Tibial nerve (tissue), 3 donors: ENCODE results near the gene ARAF.

Source experiments
- POLR2A ChIP-seq, 2 donors: fragments of 450-650 bp; IDR thresholded peaks; one replicate each; pipeline ENCODE4 v1.6.1; 2017; ENCODE audit warnings: antibody characterized with exemption in 2 of 2, mild to moderate bottlenecking in 2 of 2, moderate library complexity in 2 of 2
- TF ChIP-seq, protein P1 (sequence below), 5 experiments: fragments of 200-600 bp in 3 of 5; fragments of 450-650 bp in 2 of 5; sonication (generic) in 3 of 5; IDR thresholded peaks; one replicate each; pipeline ENCODE4 v1.5.1; 2016 to 2019; ENCODE audit warnings: antibody characterized with exemption in 5 of 5, mild to moderate bottlenecking in 3 of 5, moderate library complexity in 2 of 5

DNA sequence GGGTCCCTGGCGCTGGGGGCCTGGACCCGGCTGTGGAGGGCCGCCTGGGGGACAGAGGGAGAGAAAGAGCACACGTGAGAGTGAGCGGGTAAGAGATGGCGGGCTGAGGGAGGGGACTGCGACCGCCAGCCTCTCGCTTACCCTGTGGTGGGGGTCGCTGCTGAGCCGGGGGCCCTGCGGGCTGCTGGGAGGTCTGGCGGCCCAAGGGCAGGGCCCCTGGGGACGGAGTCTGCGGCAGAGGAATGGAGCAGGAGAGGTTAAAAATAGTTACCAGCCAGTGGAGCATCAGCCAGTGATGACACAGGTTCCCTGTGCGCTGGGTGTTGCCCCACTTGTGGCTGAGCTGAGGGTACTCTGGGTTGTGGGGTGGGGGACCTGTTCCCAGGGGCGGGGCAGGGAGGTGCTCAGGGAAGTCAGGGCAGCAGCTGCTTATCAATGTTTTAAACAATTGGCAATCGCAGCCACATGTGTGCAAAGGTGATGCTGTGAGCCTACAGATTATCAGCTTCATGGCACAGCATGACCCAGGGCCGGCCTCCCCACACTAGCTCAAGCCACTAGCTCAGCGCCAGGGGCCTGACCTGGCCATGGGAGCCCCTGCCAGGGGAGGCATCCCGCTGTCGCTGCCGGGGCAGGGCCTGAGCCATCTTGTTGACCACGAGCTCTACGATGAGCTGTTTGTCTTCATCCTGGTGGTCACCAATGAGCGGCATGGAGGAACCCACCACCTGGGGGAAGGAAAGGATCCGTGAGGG is 13.7 kb downstream of the ARAF start:
- no peak for TF ChIP-seq POLR2A (IDR thresholded peaks at IDR 0.05)
- TF ChIP-seq, protein P1, sequence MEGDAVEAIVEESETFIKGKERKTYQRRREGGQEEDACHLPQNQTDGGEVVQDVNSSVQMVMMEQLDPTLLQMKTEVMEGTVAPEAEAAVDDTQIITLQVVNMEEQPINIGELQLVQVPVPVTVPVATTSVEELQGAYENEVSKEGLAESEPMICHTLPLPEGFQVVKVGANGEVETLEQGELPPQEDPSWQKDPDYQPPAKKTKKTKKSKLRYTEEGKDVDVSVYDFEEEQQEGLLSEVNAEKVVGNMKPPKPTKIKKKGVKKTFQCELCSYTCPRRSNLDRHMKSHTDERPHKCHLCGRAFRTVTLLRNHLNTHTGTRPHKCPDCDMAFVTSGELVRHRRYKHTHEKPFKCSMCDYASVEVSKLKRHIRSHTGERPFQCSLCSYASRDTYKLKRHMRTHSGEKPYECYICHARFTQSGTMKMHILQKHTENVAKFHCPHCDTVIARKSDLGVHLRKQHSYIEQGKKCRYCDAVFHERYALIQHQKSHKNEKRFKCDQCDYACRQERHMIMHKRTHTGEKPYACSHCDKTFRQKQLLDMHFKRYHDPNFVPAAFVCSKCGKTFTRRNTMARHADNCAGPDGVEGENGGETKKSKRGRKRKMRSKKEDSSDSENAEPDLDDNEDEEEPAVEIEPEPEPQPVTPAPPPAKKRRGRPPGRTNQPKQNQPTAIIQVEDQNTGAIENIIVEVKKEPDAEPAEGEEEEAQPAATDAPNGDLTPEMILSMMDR (IDR thresholded peaks at IDR 0.05) = no peak
